Stomach (tissue), 9 donors: Measurements from ENCODE around the gene MRPL40. TPM values are rescaled to one million over a fixed set of nuclear protein-coding genes. Genes with fewer than 3 reads are reported as not detected.
"Not testable (repeated sequence)": the region's sequence is repeated elsewhere in the genome, so short reads cannot be mapped to it uniquely, and the experiment has no call there.

ENCODE experiments used
- DNase-seq, 2 donors: peaks; one replicate each; pipeline versions ENCODE4 v3.0.0 to v3.0.0-alpha.2; 2013 to 2019
- H3K27ac ChIP-seq, 5 donors: fragments of 200-600 bp in 4 of 5; sonication (generic) in 4 of 5; one replicate each; pipeline ENCODE4 v1.5.1; 2013 to 2019; ENCODE audit warnings: mild to moderate bottlenecking in 1 of 5, moderate library complexity in 1 of 5
- H3K27me3 ChIP-seq, 3 donors: fragments of 200-600 bp; sonication (generic); one replicate each; pipeline ENCODE4 v1.5.1; 2017 to 2019; ENCODE audit warnings: mixed run types in 1 of 3
- H3K36me3 ChIP-seq, 4 donors: fragments of 200-600 bp; sonication (generic); 1 replicate in 3 of 4; 2 replicates in 1 of 4; pipeline ENCODE4 v1.5.1; 2016 to 2019
- H3K4me1 ChIP-seq, 4 donors: fragments of 200-600 bp; sonication (generic); one replicate each; pipeline ENCODE4 v1.5.1; 2016 to 2019
- H3K4me3 ChIP-seq, 4 donors: fragments of 200-600 bp; sonication (generic) in 3 of 4; one replicate each; pipeline ENCODE4 v1.5.1; 2016 to 2019; ENCODE audit warnings: mild to moderate bottlenecking in 1 of 4
- H3K9me3 ChIP-seq, 4 donors: fragments of 200-600 bp; sonication (generic); one replicate each; pipeline ENCODE4 v1.5.1; 2016 to 2019
- EP300 ChIP-seq: sonication (generic); formaldehyde crosslinking; IDR thresholded peaks from one replicate; pipeline ENCODE4 v1.6.1; 2017; ENCODE audit warnings: antibody characterized with exemption
- POLR2A ChIP-seq, 4 donors: fragments of 450-650 bp; IDR thresholded peaks; one replicate each; pipeline ENCODE4 v1.6.1; 2016; ENCODE audit warnings: antibody characterized with exemption in 4 of 4, control low read depth in 2 of 4, mild to moderate bottlenecking in 1 of 4, moderate library complexity in 1 of 4
- POLR2AphosphoS5 ChIP-seq, 3 donors: sonication (generic); formaldehyde crosslinking; IDR thresholded peaks; one replicate each; pipeline ENCODE4 v1.6.1; 2016; ENCODE audit warnings: antibody characterized with exemption in 3 of 3
- WGBS, 5 donors: extraction: QIAGEN DNeasy Blood & Tissue Kit in 3 of 5; methylation state at CpG; one replicate each; pipeline versions ENCODE4 v1.1.5 to v1.1.7; 2013 to 2018; 5-methylcytosine and 5-hydroxymethylcytosine counted together
- intact Hi-C: fragments of 100-400 bp; cut with DNase I; formaldehyde crosslinking; loops from one replicate; pipeline ENCODE4 v1.15.1; 2023; ENCODE audit warnings: low total_unique reads
- polyA plus RNA-seq, 3 donors: library from polyadenylated mRNA; stranded (reverse); fragments of 200-250 nt; gene quantifications; one replicate each; pipeline ENCODE4 v1.2.3, GENCODE V29; 2013
- total RNA-seq, 5 donors: library from RNA; depleted of rRNA; stranded (reverse); fragments of >200 nt; gene quantifications; one replicate each; pipeline versions ENCODE4 v1.1.0 to v1.2.3, GENCODE V29; 2014 to 2016
- TF ChIP-seq, protein P1 (sequence below), 7 experiments: fragments of 450-650 bp in 4 of 7; fragments of 200-600 bp in 3 of 7; sonication (generic) in 3 of 7; IDR thresholded peaks; one replicate each; pipeline ENCODE4 v1.5.1; 2016 to 2019; ENCODE audit warnings: antibody characterized with exemption in 7 of 7, control low read depth in 2 of 7, mild to moderate bottlenecking in 1 of 7
- donor health status: healthy with polysubstance abuse.
- donor health status: Bipolar disorder and iron deficiency.
- donor health status: healthy.

MRPL40 gene
- total and polyA plus RNA-seq, 8 donors = 2.3 to 61.1 (median 23.3) TPM

DNA sequence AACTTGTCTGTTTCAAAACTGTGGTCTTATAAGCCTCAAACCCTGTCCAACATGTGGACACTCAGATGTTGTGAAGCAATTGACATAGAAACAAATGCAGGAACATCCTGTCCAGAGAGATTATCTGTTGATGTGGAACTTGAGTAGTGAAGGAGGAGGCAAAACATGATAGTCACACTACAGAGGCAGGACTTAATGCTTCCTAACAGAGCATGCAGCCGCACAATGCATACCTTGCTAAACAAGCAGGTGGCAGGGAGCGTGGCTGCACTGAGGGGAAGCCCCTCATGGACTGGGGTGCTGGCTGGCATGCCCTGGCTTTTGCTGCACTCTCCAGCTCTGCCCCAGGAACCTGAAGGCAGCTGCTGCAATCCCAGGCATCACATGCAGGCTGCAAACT, 9.8 kb downstream of the MRPL40 start:
- 89 to 96% (median 90%) methylated on average over 2 of the region's 2 CpGs for whole genome bisulfite sequencing, 5 donors
- peaks cover 11 to 62% (median 41%) of the 10 kb centered on the region in 4 donors for H3K36me3 ChIP-seq
- no peaks in the 10 kb centered on the region for H3K9me3 ChIP-seq
- H3K27ac ChIP-seq = no peak overlapping the region
- intact Hi-C loops = no loop called here
- TF ChIP-seq EP300 (no peak), POLR2AphosphoS5 (IDR thresholded peaks at IDR 0.05) (no peak), POLR2A (IDR thresholded peaks at IDR 0.05) (no peak)
- TF ChIP-seq, protein P1, sequence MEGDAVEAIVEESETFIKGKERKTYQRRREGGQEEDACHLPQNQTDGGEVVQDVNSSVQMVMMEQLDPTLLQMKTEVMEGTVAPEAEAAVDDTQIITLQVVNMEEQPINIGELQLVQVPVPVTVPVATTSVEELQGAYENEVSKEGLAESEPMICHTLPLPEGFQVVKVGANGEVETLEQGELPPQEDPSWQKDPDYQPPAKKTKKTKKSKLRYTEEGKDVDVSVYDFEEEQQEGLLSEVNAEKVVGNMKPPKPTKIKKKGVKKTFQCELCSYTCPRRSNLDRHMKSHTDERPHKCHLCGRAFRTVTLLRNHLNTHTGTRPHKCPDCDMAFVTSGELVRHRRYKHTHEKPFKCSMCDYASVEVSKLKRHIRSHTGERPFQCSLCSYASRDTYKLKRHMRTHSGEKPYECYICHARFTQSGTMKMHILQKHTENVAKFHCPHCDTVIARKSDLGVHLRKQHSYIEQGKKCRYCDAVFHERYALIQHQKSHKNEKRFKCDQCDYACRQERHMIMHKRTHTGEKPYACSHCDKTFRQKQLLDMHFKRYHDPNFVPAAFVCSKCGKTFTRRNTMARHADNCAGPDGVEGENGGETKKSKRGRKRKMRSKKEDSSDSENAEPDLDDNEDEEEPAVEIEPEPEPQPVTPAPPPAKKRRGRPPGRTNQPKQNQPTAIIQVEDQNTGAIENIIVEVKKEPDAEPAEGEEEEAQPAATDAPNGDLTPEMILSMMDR (IDR thresholded peaks at IDR 0.05) = no peak
- no peak for DNase-seq
- no peaks in the 10 kb centered on the region for H3K27me3 ChIP-seq
- H3K4me1 ChIP-seq = peaks cover 15 to 41% (median 30%) of the 10 kb centered on the region in 4 donors
- H3K4me3 ChIP-seq = no peak overlapping the region

DNA sequence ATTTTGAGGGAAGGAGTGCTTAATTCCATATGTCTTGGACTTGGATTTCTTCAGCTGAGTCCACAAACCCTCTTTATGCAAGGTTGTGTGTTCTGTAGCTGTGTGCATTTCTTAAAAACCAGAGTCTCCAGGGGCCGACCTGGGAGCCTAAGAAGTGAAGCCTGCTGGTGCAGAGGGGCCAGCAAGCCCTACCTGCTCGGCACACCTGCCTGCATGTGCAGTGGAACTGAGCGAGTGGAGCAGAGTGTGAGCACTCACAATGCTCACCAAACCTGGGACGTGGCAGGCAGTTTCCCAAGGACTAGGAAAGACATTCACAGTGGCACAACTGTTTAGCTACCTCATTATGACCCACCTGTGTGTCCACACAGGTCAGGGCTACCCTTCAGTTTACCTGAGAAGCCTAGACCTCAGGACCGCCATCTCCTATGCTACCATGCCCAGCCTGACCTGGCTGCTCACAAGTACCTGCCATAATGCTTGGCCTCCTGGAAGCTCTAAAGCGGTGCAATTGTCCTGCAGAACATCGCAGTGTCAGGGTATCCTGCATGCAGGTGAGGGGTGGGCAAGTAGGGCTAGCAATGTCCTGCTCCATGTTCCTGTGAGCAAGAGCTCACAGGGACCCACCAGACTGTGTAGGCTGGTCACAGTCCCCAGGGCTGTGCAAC, 11.3 kb downstream of the MRPL40 start:
- 75 to 91% (median 79%) methylated on average over 7 of the region's 7 CpGs for WGBS, 5 donors
- TF ChIP-seq, protein P1 (IDR thresholded peaks at IDR 0.05) = no peak
- TF ChIP-seq EP300 (no peak), POLR2AphosphoS5 (IDR thresholded peaks at IDR 0.05) (no peak), POLR2A (IDR thresholded peaks at IDR 0.05) (no peak)
- H3K9me3 ChIP-seq = no peaks in the 10 kb centered on the region
- peaks cover 21 to 49% (median 35%) of the 10 kb centered on the region in 4 donors for H3K4me1 ChIP-seq
- no peaks in the 10 kb centered on the region for H3K27me3 ChIP-seq
- H3K36me3 ChIP-seq = peaks cover 11 to 49% (median 37%) of the 10 kb centered on the region in 4 donors
- intact Hi-C loops = no loop called here
- no peak overlapping the region for H3K27ac ChIP-seq
- DNase-seq = no peak
- H3K4me3 ChIP-seq = no peak overlapping the region

DNA sequence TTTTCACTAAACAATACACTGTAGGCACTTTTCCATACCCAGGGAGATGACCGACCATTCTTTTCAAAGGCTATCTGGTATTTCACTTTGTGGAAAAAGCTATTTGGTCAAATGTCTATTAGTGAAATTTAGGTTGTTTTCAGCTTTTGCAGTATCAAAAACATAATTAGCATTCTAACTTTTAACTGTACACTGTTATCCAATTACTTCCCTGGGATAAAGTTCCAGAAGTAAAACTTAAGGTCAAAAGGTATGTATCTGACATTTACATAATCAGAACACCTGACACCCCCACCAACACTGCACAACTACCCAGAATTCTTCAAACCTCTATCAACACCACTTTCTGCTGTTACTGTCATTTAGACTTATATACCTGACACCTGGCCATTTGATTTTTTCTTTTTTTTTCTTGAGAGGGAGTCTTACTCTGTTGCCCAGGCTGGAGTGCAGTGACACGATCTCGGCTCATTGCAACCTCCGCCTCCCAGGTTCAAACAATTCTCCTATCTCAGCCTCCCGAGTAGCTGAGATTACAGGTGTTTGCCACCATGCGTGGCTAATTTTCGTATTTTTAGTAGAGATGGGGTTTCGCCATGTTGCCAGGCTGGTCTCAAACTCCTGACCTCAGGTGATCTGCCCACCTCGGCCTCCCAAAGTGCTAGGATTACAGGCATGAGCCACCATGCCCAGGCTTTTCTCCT, 13.1 kb downstream of the MRPL40 start:
- Histone ChIP-seq H3K4me1 (peaks cover 21 to 53% (median 40%) of the 10 kb centered on the region in 4 donors), H3K36me3 (peaks cover 11 to 50% (median 39%) of the 10 kb centered on the region in 4 donors)
- H3K4me3 ChIP-seq, H3K27ac ChIP-seq, H3K27me3 ChIP-seq, intact Hi-C loops, H3K9me3 ChIP-seq, DNase-seq: not testable (repeated sequence)
- 73 to 84% (median 82%) methylated on average over 9 of the region's 9 CpGs for whole genome bisulfite sequencing, 5 donors

DNA sequence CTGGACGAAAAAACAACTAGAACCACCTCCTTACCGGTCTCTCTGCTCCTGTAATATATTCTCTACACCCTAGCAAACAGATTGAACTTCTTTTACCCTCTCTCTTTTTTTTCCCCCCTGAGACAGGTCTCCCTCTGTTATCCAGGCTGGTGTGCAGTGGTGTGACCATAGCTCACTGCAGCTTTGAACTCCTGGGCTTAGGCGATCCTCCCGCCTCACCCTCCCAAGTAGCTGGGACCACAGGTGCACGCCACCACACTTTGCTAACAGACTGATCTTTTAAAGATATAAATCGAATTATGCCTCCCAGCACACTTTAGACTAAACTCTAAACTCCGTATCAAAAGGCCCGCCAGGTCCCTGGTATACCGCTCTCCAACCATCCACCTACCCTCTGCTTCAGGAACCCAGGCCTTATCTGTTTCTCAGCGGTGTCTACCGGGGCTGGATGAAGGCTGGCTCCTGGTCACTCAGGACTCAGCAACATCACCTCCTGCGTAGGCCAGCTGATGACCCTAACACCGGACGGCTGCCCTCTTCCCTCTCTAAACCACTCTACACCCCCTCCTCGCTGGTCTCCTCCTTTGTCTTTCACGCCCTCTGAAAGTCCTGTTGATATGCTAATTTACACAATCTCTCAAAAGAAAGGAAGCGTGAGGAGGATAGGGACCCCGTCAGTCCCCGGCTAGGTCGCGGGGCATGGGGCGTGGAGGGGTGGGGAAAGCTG, 14.4 kb downstream of the MRPL40 start:
- no peak for DNase-seq
- Histone ChIP-seq H3K4me3 (peak overlapping the region; percentile 69 to 91 (median 83)), H3K27me3 (no peaks in the 10 kb centered on the region), H3K27ac (peak overlapping the region; percentile 92 to 96 (median 95)), H3K36me3 (peaks cover 18 to 57% (median 45%) of the 10 kb centered on the region in 4 donors), H3K4me1 (peaks cover 21 to 53% (median 40%) of the 10 kb centered on the region in 4 donors), H3K9me3 (no peaks in the 10 kb centered on the region)
- TF ChIP-seq POLR2AphosphoS5 (IDR thresholded peaks at IDR 0.05) = no peak
- no peak for TF ChIP-seq POLR2A (IDR thresholded peaks at IDR 0.05)
- TF ChIP-seq EP300 = no peak
- TF ChIP-seq, protein P1 (IDR thresholded peaks at IDR 0.05) = no peak
- intact Hi-C loops = no loop called here
- 18 to 20% (median 19%) methylated on average over 21 to 22 of the region's 22 CpGs for WGBS, 5 donors
